Activated T-cell treated with anti-CD3 and anti-CD28 coated beads for 24 hours (primary cell): ENCODE data around the gene RUSF1.
"Not testable (repeated sequence)": the region's sequence is repeated elsewhere in the genome, so short reads cannot be mapped to it uniquely, and the experiment has no call there.

ENCODE experiments used
- DNase-seq: peaks from one replicate; pipeline ENCODE4 v3.0.0-alpha.2; 2020; ENCODE audit warnings: low read depth

The RUSF1 gene

DNA sequence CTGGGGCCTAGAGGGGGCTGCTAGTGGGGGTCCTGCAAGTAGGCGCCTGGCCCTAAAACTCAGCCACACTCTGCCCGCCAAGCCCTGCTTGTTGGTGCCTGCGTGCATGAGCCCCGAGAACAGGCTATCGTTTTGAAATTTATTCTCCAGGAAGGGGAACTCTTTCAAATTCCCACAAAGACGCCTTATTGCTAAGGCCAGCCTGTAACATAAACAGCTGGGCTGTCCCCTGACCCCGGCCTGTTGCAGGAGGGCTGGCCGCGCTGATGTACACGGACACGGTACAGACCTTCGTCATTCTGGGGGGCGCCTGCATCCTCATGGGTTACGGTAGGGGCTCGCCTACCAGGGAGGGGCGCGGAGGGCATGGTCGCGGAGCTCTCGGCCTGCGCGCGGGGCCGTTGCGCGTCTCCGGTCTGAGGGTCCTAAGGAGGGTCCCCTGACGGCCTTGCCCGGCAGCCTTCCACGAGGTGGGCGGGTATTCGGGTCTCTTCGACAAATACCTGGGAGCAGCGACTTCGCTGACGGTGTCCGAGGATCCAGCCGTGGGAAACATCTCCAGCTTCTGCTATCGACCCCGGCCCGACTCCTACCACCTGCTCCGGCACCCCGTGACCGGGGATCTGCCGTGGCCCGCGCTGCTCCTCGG lies 21.0 kb downstream of the RUSF1 start:
- DNase-seq, result no peak

DNA sequence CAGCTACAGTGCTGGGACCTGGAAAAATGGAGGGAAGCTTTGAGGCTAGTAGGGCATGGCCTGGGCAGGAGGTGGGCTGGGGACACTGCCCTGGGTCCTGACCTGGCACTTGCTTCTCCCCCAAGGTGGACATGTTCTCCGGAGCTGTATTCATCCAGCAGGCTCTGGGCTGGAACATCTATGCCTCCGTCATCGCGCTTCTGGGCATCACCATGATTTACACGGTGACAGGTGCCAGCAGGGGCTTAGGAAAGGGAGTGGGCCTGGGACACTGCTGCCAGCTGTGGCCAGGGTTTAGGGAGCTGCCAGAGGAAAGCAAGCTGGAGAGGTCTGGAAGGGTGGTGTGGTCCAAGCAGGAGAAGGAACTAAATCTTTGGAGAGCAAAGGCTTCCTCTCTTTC lies 22.1 kb downstream of the RUSF1 start:
- no peak for DNase-seq

DNA sequence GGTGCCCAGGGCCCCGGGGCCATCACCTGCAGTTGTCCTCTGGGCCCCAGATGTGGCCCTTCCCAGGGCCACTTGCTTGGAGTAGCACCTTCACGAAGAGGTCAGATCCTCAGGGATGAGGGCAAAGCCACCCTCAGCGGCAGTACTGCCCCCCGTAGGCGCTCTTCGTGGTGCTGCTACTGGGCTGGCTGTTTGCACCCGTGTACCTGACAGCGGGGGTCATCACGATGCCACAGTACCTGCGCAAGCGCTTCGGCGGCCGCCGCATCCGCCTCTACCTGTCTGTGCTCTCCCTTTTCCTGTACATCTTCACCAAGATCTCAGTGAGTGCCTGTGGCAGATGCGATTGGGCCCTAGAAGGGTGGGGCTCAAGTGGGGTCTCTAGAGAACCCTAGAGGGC lies 22.6 kb downstream of the RUSF1 start:
- no peak for DNase-seq

DNA sequence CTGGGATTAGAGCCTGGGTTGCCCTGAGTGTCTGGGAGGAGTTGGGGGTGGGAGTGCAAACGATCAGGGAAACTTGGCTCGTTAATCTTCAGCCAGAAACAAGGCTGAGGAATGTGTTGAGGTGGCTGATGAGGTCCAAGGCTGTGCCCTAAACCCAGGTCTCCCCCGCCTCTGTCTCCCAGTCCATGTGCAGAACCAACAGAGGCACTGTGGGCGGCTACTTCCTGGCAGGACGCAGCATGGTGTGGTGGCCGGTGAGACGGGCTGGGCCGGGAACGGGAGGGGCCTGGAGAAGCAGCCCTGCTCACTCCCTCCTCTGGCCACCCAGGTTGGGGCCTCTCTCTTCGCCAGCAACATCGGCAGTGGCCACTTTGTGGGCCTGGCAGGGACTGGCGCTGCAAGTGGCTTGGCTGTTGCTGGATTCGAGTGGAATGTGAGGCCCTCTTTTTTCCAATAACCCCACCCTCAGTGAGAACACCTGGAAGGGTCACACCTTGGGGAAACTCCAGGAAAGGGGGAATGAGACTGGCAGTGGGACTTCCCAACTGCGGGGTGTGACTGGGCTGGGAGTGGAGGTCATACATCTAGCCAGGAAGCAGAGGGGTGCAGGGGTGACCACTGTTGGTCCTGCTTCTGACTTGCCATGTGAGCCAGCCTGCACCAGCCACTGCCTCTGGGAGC lies 23.6 kb downstream of the RUSF1 start:
- DNase-seq, result no peak

DNA sequence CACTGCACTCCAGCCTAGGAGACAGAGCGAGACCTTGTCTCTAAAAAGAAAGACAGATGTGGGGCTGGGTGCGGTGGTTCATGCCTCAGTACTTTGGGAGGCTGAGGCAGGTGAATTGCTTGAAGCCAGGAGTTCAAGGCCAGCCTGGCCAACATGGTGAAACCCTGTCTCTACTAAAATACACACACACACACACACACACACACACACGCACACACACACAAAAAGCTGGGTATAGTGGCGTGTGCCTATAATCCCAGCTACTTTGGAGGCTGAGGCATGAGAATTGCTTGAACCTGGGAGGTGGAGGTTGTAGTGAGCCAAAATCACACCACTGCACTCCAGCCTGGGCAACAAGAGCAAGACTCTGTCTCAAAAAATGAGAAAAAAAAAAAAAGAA lies 24.1 kb downstream of the RUSF1 start:
- DNase-seq, result not testable (repeated sequence)

DNA sequence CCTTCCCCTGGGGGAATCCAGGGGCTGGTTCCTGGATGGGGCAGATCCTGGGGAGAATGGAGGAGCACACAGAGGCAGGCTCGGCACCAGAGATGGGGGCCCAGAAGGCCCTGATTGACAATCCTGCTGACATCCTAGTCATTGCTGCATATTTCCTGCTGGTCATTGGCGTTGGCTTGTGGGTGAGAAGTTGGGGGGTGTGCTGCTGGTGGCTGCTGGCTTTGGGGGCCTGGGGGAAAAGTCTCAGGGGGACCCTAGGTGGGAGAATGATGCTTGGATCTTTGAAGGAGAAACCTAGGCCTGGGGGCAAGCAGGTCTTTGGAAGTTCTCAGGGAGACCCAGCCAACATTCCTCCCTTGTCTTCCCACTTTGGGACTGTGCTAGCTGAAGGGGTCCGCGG lies 25.1 kb downstream of the RUSF1 start, which contains the start of gene SLC5A2:
Gene SLC5A2 (plus strand): TSS at position 43 of the 400 bp plus-strand sequence. CDS start 14 bp downstream, at position 57.
- DNase-seq, result no peak

DNA sequence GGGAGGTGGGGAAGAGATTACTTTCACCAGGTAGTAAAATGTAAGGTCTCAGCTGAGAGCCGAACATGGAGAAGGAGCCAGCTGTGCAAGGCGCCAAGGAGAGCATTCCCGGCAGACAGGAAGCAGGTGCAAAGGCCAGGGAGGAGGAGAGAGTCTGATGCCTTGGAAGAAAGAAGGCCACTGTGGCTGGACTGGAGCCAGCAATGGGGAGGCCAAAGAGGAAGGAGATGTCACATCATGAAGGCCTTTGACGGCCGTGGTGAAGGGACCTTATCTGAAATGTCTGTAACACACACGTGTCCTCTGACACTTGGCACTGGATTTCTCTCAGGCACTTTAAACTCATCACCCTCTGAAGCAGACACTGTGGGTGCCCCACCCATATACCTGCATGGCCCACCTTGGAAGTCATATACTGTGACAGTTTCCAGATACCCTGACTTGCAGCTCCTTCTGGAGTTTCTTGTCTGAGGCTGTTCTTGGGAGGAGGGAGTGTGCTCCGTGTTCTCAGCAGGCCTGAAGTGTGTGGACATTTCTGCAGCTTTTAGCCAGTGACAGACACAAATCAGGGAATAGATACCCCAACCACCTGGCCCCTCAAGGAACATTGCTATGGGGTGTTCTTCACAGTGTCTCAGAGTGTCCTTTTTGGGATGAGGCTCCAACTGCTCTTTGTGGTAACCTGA lies 27.2 kb downstream of the RUSF1 start:
- no peak for DNase-seq

DNA sequence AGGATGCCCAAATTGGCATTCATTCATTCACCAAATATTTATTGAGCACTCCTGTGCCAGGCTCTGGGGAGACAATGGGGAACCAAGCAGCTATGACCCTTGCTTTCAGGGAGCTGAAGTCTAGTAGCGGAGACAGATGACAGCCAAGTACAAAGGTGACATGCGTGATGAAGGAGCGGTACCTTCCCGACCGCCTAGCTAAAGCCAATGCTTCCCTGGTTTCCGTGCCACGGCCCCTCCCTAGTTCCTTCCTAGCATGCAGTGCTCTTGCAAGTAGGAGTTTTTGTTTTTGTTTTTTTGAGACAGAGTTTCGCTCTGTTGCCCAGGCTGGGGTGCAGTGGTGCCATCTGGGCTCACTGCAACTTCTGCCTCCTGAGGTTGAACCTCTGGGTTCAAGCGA lies 28.4 kb downstream of the RUSF1 start:
- no peak for DNase-seq

DNA sequence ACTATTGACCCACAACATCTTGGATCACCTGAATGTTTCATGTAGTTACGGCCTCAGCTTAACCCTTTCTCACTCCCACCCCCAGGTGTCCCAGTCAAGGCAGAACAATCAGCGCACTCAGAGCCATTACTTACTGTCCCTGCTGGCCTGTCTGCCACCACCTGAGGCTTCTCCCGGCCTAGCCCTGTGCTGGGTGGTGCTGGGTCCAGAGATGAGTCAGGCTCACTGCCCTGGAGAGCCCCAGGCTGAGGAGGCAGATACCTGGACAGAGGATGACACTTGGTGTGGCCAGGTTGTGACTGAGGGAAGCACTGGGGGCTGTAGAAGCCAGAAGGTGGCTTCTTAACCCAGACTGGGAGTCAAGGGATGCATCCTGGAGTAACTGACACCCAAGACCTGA lies 29.2 kb downstream of the RUSF1 start:
- DNase-seq, result no peak

DNA sequence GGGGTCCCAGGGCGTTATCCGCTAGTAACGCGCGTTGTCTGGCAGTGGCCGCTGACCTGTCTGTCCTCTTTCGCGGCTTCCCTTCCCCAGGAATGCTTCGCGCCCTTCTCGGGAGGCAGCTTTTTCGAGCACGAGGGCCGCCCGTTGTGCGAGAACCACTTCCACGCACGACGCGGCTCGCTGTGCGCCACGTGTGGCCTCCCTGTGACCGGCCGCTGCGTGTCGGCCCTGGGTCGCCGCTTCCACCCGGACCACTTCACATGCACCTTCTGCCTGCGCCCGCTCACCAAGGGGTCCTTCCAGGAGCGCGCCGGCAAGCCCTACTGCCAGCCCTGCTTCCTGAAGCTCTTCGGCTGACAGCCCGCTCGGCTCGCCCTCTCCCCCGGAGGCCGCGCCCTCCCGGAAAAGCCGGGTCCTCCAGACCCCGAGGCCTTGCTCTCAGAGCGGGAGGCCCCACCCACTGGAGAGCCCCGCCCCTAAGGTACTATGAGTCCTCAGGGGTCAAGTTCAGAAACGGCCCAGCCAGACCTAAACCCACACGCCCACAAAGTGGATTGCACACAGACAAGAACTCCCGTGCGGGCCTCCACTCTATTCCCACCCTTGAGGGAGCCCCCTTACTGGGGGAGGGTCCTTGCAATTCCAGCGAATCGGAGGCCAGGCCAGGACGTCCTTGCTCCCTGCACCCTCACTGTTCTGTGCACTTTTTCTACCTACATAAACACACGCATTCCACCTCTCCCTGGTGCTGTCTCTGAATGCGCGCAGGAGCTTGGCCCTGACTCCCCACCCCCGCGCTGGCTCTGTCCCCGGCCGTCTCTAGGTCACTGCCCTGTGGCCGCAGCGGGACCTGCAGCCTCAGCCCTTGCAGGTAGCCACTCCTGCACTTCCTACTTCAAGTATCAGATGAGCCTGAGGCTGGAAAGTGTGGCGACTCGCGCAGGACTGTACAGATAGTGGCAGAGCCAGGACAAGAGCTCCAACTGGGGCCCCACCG lies 30.7 kb downstream of the RUSF1 start:
- DNase-seq, result no peak

DNA sequence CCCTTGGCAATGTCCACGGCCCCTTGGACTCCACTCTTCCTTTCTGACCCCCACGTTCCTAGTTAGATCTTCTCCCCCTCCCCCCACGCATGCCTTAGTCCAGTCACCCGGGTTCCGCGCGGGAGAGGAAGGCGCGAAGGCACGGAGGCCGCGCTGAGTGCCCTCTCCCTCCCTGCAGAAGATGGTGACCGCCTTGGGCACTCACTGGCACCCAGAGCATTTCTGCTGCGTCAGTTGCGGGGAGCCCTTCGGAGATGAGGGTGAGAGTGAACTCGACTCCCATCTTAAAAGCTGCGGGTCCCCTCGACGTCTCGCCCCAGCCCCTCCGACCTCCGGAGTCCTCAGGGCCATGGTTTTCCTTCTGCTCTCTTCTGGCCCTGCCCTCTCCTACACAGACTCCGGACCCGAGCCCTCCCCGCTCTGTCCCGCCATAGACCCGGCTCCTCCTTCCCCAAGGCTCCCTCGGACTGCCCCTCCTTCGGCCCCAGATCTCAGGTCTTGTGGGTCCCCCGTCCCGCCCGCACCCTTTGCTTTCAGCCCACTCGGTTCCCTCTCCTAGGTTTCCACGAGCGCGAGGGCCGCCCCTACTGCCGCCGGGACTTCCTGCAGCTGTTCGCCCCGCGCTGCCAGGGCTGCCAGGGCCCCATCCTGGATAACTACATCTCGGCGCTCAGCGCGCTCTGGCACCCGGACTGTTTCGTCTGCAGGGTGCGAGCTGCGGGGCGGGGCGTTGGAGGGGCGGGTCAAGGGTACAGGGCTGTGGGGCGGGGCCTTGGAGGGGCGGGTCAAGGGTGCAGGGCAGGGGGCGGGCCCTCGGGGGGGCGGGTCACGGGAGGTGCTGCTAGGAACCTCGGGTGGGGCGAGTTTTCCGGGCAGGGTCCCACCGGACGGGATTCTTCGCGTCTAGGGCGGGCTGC lies 31.6 kb downstream of the RUSF1 start:
- DNase-seq, result peak; percentile 77

DNA sequence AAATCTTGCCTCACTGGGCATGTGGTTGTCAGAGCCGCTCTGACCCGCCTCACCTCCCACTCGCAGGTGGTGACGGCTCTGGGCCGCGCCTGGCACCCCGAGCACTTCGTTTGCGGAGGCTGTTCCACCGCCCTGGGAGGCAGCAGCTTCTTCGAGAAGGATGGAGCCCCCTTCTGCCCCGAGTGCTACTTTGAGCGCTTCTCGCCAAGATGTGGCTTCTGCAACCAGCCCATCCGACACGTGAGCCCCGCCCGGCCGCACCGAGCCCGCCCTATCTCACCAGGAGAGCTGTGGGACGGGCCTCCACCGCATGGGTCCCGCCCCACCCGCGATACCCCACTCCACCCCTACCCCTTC lies 32.3 kb downstream of the RUSF1 start:
- DNase-seq, result no peak

DNA sequence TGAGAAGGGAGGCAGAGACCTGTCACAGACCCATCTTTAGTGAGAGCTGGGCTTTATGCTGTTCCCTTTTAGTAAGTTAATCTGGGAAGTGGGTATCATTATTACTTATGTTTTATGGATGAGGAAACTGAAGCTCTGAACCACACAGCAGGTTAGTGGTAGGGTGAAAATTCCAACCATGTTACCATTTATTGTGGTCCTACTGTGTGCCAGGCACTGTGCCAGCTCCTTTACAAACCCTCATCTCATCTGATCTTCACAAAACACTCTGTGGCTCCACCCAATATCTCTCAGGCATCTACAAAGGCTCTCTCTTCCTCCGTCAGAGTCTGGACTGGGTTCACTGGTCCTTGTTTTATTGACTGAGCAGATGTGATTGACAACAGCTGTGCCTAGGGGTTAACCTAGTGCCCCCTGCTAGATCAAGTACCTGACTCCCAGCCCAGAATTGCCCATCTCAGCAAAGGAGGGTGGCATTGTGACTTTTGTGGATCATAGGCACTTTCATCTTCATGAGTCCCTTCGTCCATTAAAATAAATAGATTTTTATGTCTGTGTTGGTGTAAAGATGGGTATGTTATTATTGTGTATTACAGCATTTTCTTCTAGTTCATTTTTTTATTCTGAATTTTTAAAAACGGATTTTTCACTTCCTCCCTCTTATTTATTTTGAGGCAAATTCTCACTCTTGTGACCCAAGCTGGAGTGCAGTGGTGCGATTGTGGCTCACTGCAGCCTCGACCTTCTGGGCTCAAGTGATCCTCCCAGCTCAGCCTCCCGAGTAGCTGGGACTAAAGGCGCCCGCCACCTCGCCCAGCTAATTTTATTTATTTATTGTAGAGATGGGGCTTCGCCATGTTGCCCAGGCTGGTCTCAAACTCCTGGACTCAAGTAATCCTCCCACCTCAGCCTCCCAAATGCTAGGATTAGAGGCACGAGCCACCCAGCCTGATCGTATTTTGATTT lies 33.1 kb downstream of the RUSF1 start:
- DNase-seq, result no peak

DNA sequence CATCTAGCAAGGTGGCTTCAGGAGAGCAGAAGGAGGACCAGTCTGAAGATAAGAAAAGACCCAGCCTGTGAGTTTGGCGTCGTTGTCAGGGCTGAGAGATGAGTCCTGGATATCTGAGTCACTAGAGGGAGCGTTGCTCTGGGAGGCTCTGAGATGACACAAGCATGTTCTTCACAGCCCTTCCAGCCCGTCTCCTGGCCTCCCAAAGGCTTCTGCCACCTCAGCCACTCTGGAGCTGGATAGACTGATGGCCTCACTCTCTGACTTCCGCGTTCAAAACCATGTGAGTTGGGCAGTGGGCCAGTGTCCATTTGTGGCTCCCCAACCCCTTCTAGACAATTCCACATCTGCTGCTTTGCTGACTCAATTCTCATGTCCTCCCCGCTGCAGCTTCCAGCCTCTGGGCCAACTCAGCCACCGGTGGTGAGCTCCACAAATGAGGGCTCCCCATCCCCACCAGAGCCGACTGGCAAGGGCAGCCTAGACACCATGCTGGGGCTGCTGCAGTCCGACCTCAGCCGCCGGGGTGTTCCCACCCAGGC lies 33.9 kb downstream of the RUSF1 start:
- DNase-seq, result no peak

DNA sequence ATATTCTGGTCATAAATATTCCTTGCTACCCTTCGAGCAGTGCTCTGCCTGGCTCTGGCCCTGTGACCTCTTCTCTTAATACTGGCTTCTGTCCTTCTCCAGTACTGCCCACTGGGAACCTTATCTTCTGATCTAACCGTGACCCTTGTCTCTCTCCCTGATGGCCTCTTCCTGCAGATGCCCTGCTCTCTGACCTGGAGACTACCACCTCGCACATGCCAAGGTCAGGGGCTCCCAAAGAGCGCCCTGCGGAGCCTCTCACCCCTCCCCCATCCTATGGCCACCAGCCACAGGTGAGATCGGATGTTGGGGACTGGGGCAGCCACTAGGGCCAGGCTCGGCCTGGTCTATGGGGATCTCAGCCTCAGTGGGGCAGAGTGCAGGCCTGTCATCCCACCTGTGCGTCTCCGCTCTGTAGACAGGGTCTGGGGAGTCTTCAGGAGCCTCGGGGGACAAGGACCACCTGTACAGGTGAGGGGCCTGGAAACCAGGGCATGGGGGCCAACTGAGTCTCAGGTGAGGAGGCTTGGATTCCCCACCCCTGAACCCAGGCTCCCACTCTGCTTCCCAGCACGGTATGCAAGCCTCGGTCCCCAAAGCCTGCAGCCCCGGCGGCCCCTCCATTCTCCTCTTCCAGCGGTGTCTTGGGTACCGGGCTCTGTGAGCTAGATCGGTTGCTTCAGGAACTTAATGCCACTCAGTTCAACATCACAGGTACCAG lies 34.8 kb downstream of the RUSF1 start:
- no peak for DNase-seq

DNA sequence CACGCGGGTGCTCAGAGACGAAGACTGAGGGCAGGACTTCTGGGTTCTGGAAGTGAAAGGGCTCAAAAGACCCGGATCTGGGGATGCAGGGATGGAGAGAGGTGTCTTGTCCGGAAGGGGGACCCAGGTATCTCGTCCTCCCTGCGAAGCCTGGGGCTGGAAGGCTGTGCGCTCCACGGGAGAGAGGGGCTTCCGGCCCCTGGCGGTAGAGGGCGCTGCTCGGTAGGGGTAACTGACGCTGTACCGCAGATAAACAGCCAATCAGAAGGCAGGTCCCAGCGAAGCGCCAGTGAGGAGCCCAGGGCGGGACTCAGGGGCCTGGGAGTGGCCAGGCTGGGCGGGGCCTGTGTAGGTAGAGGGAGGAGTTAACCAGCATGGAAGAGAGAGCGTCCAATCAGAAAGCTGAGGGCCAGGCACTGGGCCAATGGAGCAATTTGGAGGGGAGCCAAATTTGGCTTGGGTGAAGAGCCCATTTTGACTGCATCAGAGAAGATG lies 35.4 kb downstream of the RUSF1 start:
- no peak for DNase-seq

DNA sequence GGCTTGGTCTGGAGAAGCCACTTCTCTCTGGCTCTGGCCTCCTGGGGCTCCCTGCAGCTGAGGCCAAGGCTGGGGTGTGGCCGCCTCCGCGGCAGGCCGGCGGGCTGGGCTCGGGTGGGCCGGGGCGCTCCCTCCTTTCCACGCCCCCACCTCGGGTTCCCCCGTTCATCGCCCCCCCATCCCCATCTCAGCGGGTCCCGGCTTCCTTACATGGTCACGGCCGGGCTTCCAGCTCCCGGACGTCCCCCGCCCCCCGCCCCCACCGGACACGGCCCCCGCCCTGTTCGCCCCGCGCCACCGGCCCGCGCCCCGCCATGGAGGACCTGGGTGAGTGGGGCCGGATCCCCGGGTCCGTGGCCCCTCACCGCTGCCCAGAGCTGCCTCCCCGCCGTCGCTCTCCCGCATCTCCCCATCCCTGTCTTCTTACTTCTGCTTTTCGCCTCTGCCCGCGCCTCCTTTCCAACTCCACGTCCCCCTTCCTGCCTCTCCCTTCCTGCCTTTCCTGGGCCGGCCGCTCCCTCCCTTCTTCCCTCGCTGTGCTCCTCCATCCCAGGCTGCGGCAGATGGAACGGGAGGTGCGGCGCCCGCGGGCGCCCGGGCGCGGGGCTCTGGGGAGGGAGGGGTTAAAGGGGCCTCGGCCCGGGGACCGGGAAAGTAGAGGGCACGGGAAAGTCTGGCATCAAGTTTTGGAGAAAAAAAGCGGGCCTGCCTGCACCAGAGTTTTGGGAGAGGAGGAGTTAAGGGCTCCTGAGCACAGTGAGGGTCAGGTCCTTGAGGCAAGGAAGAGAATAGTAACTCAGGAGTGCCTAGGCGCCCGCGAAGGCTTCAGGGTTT lies 36.1 kb downstream of the RUSF1 start, which contains the start of gene TGFB1I1:
Gene TGFB1I1 (plus strand): TSS at position 278 of the 834 bp plus-strand sequence. CDS start 37 bp downstream, at position 315.
- no peak for DNase-seq
